ENCODE results near the gene P2RY1. TPM values are rescaled to one million over a fixed set of nuclear protein-coding genes. Genes with fewer than 3 reads are reported as not detected.

The P2RY1 gene
- total RNA-seq, 2 experiments from 2014 or later = 0.15 to 0.17 TPM

GRCh38 chr3:152826476-152826875, 8.5 kb upstream of the P2RY1 start:
- H3K4me3 Mint-ChIP-seq = no peak overlapping the region
- no peaks in the 10 kb centered on the region for H3K9me3 Mint-ChIP-seq
- POLR2A ChIA-PET = no interaction called here
- no peak for DNase-seq
- H3K27me3 Mint-ChIP-seq = no peaks in the 10 kb centered on the region
- CTCF ChIA-PET = no interaction called here
- no peak overlapping the region for H3K27ac Mint-ChIP-seq
- no peaks in the 10 kb centered on the region for H3K36me3 Mint-ChIP-seq
- intact Hi-C loops (cut with micrococcal nuclease) = no loop called here
- no peaks in the 10 kb centered on the region for H3K4me1 Mint-ChIP-seq (ENCODE audit: low read depth)

GRCh38 chr3:152827313-152827712, 7.6 kb upstream of the P2RY1 start:
- Mint-ChIP-seq H3K4me1 (ENCODE audit: low read depth) (no peaks in the 10 kb centered on the region), H3K36me3 (no peaks in the 10 kb centered on the region), H3K27ac (no peak overlapping the region), H3K27me3 (no peaks in the 10 kb centered on the region), H3K4me3 (no peak overlapping the region), H3K9me3 (no peaks in the 10 kb centered on the region)
- CTCF ChIA-PET = no interaction called here
- intact Hi-C loops (cut with micrococcal nuclease) = no loop called here
- DNase-seq = no peak
- POLR2A ChIA-PET = no interaction called here

GRCh38 chr3:152828075-152828840, 6.7 kb upstream of the P2RY1 start:
- Mint-ChIP-seq H3K4me1 (ENCODE audit: low read depth) (no peaks in the 10 kb centered on the region), H3K27ac (no peak overlapping the region), H3K27me3 (peaks cover 3% of the 10 kb centered on the region), H3K4me3 (no peak overlapping the region), H3K9me3 (no peaks in the 10 kb centered on the region), H3K36me3 (no peaks in the 10 kb centered on the region)
- CTCF ChIA-PET = no interaction called here
- intact Hi-C loops (cut with micrococcal nuclease) = no loop called here
- no peak for DNase-seq
- POLR2A ChIA-PET = no interaction called here

GRCh38 chr3:152830245-152830644, 4.7 kb upstream of the P2RY1 start:
- Mint-ChIP-seq H3K27me3 (peaks cover 17% of the 10 kb centered on the region), H3K27ac (no peak overlapping the region), H3K4me3 (no peak overlapping the region), H3K9me3 (no peaks in the 10 kb centered on the region), H3K4me1 (ENCODE audit: low read depth) (peaks cover 2% of the 10 kb centered on the region), H3K36me3 (no peaks in the 10 kb centered on the region)
- POLR2A ChIA-PET = no interaction called here
- no peak for DNase-seq
- CTCF ChIA-PET = no interaction called here
- intact Hi-C loops (cut with micrococcal nuclease) = no loop called here

GRCh38 chr3:152832046-152832445, 2.9 kb upstream of the P2RY1 start:
- Mint-ChIP-seq H3K4me3 (no peak overlapping the region), H3K27me3 (peaks cover 28% of the 10 kb centered on the region), H3K27ac (no peak overlapping the region), H3K9me3 (no peaks in the 10 kb centered on the region), H3K4me1 (ENCODE audit: low read depth) (peaks cover 7% of the 10 kb centered on the region), H3K36me3 (no peaks in the 10 kb centered on the region)
- DNase-seq = no peak
- intact Hi-C loops (cut with micrococcal nuclease) = no loop called here
- POLR2A ChIA-PET = no interaction called here
- CTCF ChIA-PET = no interaction called here

GRCh38 chr3:152833089-152833488, 1.8 kb upstream of the P2RY1 start:
- ChIA-PET CTCF (no interaction called here), POLR2A (no interaction called here)
- H3K4me1 Mint-ChIP-seq (ENCODE audit: low read depth) = peaks cover 7% of the 10 kb centered on the region
- peaks cover 32% of the 10 kb centered on the region for H3K27me3 Mint-ChIP-seq
- no peak overlapping the region for H3K27ac Mint-ChIP-seq
- no peak overlapping the region for H3K4me3 Mint-ChIP-seq
- DNase-seq = no peak
- intact Hi-C loops (cut with micrococcal nuclease) = no loop called here
- no peaks in the 10 kb centered on the region for H3K36me3 Mint-ChIP-seq
- H3K9me3 Mint-ChIP-seq = no peaks in the 10 kb centered on the region

GRCh38 chr3:152834191-152834775, 648 bp upstream of the P2RY1 start:
- CTCF ChIA-PET = interaction anchor here (0.9 kb wide), 1 partner anchor 148 kb away, joined by 3 read pairs; no protein-coding TSS in a partner anchor
- no peak overlapping the region for H3K27ac Mint-ChIP-seq
- intact Hi-C loops (cut with micrococcal nuclease) = no loop called here

DNA sequence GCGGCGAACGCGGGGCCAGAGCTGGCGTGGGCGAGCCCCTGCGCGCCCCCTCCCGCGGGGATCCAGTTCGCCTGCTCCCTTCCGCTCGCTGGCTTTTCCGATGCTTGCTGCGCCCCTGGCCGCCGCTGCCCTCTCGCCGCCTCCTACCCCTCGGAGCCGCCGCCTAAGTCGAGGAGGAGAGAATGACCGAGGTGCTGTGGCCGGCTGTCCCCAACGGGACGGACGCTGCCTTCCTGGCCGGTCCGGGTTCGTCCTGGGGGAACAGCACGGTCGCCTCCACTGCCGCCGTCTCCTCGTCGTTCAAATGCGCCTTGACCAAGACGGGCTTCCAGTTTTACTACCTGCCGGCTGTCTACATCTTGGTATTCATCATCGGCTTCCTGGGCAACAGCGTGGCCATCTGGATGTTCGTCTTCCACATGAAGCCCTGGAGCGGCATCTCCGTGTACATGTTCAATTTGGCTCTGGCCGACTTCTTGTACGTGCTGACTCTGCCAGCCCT, 721 bp downstream of the P2RY1 start:
- peak overlapping the region; percentile 58 for H3K4me3 Mint-ChIP-seq
- DNase-seq = no peak
- no peaks in the 10 kb centered on the region for H3K9me3 Mint-ChIP-seq
- H3K36me3 Mint-ChIP-seq = no peaks in the 10 kb centered on the region
- POLR2A ChIA-PET = no interaction called here
- CTCF ChIA-PET = interaction anchor here (0.5 to 0.9 kb wide), 2 partner anchors 40 to 150 kb away, joined by 3 read pairs; no protein-coding TSS in a partner anchor
- H3K27me3 Mint-ChIP-seq = peaks cover 38% of the 10 kb centered on the region
- no peak overlapping the region for H3K27ac Mint-ChIP-seq
- peaks cover 7% of the 10 kb centered on the region for H3K4me1 Mint-ChIP-seq (ENCODE audit: low read depth)
- intact Hi-C loops (cut with micrococcal nuclease) = no loop called here

More at GRCh38 chr3:152834191-152834775, 648 bp upstream of the P2RY1 start:
- POLR2A ChIA-PET = no interaction called here
- no peak for DNase-seq
- Mint-ChIP-seq H3K4me3 (peak overlapping the region; percentile 74), H3K36me3 (no peaks in the 10 kb centered on the region), H3K27me3 (peaks cover 38% of the 10 kb centered on the region), H3K4me1 (ENCODE audit: low read depth) (peaks cover 7% of the 10 kb centered on the region), H3K9me3 (no peaks in the 10 kb centered on the region)

DNA sequence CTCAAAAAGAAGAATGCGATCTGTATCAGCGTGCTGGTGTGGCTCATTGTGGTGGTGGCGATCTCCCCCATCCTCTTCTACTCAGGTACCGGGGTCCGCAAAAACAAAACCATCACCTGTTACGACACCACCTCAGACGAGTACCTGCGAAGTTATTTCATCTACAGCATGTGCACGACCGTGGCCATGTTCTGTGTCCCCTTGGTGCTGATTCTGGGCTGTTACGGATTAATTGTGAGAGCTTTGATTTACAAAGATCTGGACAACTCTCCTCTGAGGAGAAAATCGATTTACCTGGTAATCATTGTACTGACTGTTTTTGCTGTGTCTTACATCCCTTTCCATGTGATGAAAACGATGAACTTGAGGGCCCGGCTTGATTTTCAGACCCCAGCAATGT, 1.3 kb downstream of the P2RY1 start:
- POLR2A ChIA-PET = no interaction called here
- H3K4me3 Mint-ChIP-seq = peak overlapping the region; percentile 58
- no peak for DNase-seq
- peaks cover 38% of the 10 kb centered on the region for H3K27me3 Mint-ChIP-seq
- H3K9me3 Mint-ChIP-seq = no peaks in the 10 kb centered on the region
- H3K27ac Mint-ChIP-seq = no peak overlapping the region
- intact Hi-C loops (cut with micrococcal nuclease) = no loop called here
- CTCF ChIA-PET = no interaction called here
- H3K4me1 Mint-ChIP-seq (ENCODE audit: low read depth) = peaks cover 7% of the 10 kb centered on the region
- H3K36me3 Mint-ChIP-seq = no peaks in the 10 kb centered on the region

DNA sequence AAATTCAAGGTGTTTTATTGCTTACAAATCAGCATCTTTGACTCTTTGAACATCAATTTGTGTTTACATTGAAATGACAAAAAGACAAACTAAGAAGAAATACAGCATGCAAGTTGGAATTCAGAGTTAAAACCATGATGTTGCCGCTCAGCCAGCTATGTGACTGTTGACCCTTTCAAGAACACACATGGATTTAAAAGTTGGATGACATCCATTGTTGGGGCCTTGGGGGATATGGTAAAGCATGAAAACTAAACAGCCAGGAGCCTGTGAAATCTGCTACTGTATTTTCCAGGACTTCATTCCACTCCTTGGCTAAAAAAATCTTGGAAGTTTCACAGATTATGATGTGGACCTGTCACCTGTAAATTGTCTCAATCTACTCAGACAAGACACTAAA, 4.6 kb downstream of the P2RY1 start:
- ChIA-PET CTCF (no interaction called here), POLR2A (no interaction called here)
- Mint-ChIP-seq H3K27ac (no peak overlapping the region), H3K4me1 (ENCODE audit: low read depth) (peaks cover 6% of the 10 kb centered on the region), H3K27me3 (peaks cover 27% of the 10 kb centered on the region), H3K4me3 (no peak overlapping the region), H3K36me3 (no peaks in the 10 kb centered on the region), H3K9me3 (no peaks in the 10 kb centered on the region)
- intact Hi-C loops (cut with micrococcal nuclease) = no loop called here
- DNase-seq = no peak

DNA sequence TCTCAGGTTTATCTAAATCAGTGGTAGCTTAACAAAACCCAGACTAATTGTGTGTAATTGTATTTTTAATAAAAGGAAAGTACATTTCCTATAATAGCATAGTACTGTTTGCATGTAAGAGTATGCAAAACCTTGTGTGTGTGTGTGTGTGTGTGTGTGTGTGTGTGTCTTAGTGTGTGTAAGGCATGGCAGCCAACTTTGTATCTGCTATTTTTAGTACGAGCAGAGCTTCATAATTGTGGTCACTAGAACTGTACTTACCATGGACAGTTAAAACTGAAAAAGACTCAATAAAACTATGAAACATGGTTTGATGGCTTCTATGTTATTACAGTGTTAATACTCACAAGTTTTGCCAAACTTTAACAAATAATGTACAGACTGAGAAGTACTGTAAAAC, 6.2 kb downstream of the P2RY1 start:
- Mint-ChIP-seq H3K4me3 (no peak overlapping the region), H3K4me1 (ENCODE audit: low read depth) (no peaks in the 10 kb centered on the region), H3K27me3 (peaks cover 15% of the 10 kb centered on the region), H3K9me3 (no peaks in the 10 kb centered on the region), H3K27ac (no peak overlapping the region), H3K36me3 (no peaks in the 10 kb centered on the region)
- intact Hi-C loops (cut with micrococcal nuclease) = no loop called here
- no peak for DNase-seq
- CTCF ChIA-PET = no interaction called here
- POLR2A ChIA-PET = no interaction called here

DNA sequence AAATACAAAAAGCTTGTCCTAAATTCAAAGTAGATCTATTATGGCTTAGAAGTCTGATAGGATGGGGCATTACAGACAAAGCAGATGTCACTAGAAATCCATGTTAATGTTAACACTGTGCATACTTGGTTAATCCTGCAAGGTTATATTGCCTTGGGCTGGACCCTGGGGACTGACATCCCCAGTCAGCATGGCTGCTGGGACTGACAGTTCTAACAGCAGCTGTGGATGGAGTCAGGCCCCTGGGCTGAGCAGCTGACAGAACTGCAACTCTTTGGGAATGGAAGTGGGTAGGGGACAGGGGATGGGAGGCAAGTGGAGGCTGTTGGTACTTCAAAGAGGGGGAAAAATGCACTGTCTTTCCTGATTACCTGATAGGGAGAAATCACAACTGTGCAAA, 7.5 kb downstream of the P2RY1 start:
- H3K9me3 Mint-ChIP-seq = peaks cover 2% of the 10 kb centered on the region
- H3K36me3 Mint-ChIP-seq = no peaks in the 10 kb centered on the region
- no peaks in the 10 kb centered on the region for H3K4me1 Mint-ChIP-seq (ENCODE audit: low read depth)
- no peak for DNase-seq
- ChIA-PET POLR2A (no interaction called here), CTCF (no interaction called here)
- H3K27ac Mint-ChIP-seq = no peak overlapping the region
- peaks cover 7% of the 10 kb centered on the region for H3K27me3 Mint-ChIP-seq
- intact Hi-C loops (cut with micrococcal nuclease) = no loop called here
- no peak overlapping the region for H3K4me3 Mint-ChIP-seq

GRCh38 chr3:152843955-152844354, 9.0 kb downstream of the P2RY1 start:
- Mint-ChIP-seq H3K27ac (no peak overlapping the region), H3K4me1 (ENCODE audit: low read depth) (no peaks in the 10 kb centered on the region), H3K27me3 (peaks cover 3% of the 10 kb centered on the region), H3K9me3 (peaks cover 6% of the 10 kb centered on the region), H3K36me3 (no peaks in the 10 kb centered on the region), H3K4me3 (no peak overlapping the region)
- intact Hi-C loops (cut with micrococcal nuclease) = no loop called here
- no peak for DNase-seq
- ChIA-PET POLR2A (no interaction called here), CTCF (no interaction called here)

All from activated CD4-positive, alpha-beta memory T cell treated with anti-CD3 and anti-CD28 coated beads for 36 hours (primary cell).